ENCODE data around the gene SLC22A3. TPM values are rescaled to one million over a fixed set of nuclear protein-coding genes. Genes with fewer than 3 reads are reported as not detected.

SLC22A3 gene
- total and polyA plus RNA-seq, 2 of the 4 experiments (the other 2 are of a cell fraction): not detected

DNA sequence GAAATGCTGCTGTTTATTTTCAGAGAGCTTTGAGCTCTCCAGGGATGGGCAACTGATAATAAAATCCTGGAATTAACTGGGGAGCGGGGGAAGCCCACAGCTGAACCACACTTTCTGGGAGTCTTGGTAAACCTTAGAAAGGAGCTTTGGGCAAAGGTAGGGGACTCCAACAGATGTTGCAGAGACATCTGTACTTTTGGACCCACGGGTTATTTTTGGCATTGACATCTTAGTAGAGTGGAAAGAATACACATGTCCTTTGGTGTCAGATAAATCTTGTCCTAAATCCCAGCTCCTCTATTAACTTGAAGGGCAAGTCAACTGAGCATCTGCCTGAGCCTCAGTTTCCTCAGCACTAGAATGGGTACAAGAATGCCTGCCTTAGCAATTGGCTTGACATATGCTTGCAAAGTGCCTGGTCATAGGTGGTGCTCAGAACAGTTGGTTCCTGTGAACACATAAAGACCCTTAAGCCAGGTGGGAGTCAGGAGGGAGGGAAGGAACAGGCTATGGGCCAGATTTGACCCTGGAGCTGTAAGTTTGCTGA is 5.8 kb downstream of the SLC22A3 start:
- no peak overlapping the region for H2BK20ac ChIP-seq (ENCODE audit: low read depth, low read length)
- in situ Hi-C loops (cut with MboI; ENCODE audit: low sequenced_read_pairs): no loop called here
- DNase-seq (no peak), ATAC-seq (ENCODE audit: low read depth) (no peak)
- no peak overlapping the region for H3K23ac ChIP-seq (ENCODE audit: low read depth, low read length)
- no peaks in the 10 kb centered on the region for H3K79me1 ChIP-seq (ENCODE audit: low read depth in 1 of 2, low read length in 2 of 2)
- H2AK9ac ChIP-seq (replicated peaks; ENCODE audit: low read depth, low read length, poor library complexity): no peak overlapping the region
- dilution Hi-C loops (cut with HindIII; ENCODE audit: low sequenced_read_pairs, unreplicated experiment): no loop called here
- H3K36me3 ChIP-seq (ENCODE audit: control insufficient read depth, insufficient read depth, low read length): no peaks in the 10 kb centered on the region
- H3K27ac ChIP-seq (ENCODE audit: insufficient read depth, low read length): no peak overlapping the region
- POLR2A ChIA-PET (ENCODE audit: unreplicated experiment): no interaction called here
- no peak overlapping the region for H3K18ac ChIP-seq (ENCODE audit: low read depth, low read length)
- no peak overlapping the region for H2BK5ac ChIP-seq (ENCODE audit: low read depth, low read length, poor library complexity, severe bottlenecking)
- no peak overlapping the region for H2AK5ac ChIP-seq (ENCODE audit: low read depth, low read length)
- H3K9me1 ChIP-seq (ENCODE audit: insufficient read depth, low read length): no peaks in the 10 kb centered on the region
- H4K8ac ChIP-seq (ENCODE audit: low read depth in 2 of 2, low read length in 2 of 2): no peak overlapping the region
- no peak overlapping the region for H4K5ac ChIP-seq (ENCODE audit: low read depth, low read length)
- CTCF ChIA-PET: no interaction called here
- H4K20me1 ChIP-seq (ENCODE audit: insufficient read depth, low read length): no peaks in the 10 kb centered on the region
- no peak overlapping the region for H3K4me3 ChIP-seq (ENCODE audit: insufficient read depth, low read depth, low read length)
- intact Hi-C loops (cut with micrococcal nuclease): no loop called here
- no peak overlapping the region for H3K9ac ChIP-seq (ENCODE audit: low read depth, low read length)
- H3K56ac ChIP-seq (ENCODE audit: extremely low read depth, insufficient read depth, low read length): no peak overlapping the region
- H3K4me1 ChIP-seq (ENCODE audit: control insufficient read depth, insufficient read depth, low read length): no peaks in the 10 kb centered on the region
- TF ChIP-seq, protein P1, sequence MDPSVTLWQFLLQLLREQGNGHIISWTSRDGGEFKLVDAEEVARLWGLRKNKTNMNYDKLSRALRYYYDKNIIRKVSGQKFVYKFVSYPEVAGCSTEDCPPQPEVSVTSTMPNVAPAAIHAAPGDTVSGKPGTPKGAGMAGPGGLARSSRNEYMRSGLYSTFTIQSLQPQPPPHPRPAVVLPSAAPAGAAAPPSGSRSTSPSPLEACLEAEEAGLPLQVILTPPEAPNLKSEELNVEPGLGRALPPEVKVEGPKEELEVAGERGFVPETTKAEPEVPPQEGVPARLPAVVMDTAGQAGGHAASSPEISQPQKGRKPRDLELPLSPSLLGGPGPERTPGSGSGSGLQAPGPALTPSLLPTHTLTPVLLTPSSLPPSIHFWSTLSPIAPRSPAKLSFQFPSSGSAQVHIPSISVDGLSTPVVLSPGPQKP (IDR thresholded peaks at IDR 0.05; ENCODE audit: borderline replicate concordance, low read depth, low read length): no peak
- TF ChIP-seq SMC3 (IDR thresholded peaks at IDR 0.05; ENCODE audit: low read depth, low read length): no peak
- no CpG with 5 or more reads among the region's 2 CpGs for WGBS, 2 experiments (ENCODE audit: extremely low coverage in 2 of 2, insufficient read length in 1 of 2)
- H3K4me2 ChIP-seq (ENCODE audit: low read depth, low read length): no peak overlapping the region
- no peak overlapping the region for H4K91ac ChIP-seq (ENCODE audit: insufficient read depth, low read depth, low read length)
- H2BK120ac ChIP-seq (ENCODE audit: low read depth, low read length): no peak overlapping the region
- no peak overlapping the region for H3K4ac ChIP-seq (ENCODE audit: low read depth, low read length)
- peaks cover 8% of the 10 kb centered on the region for H3K27me3 ChIP-seq (ENCODE audit: control insufficient read depth, insufficient read depth, low read length)
- BruUV-seq (replicated peaks): no TSS peak
- H3K14ac ChIP-seq (replicated peaks; ENCODE audit: low read depth, low read length): no peak overlapping the region
- H2BK15ac ChIP-seq (ENCODE audit: low read depth, low read length): no peak overlapping the region
- peak overlapping the region; percentile 33 for H2AFZ ChIP-seq (replicated peaks; ENCODE audit: low read length, poor library complexity)
- peaks cover 2% of the 10 kb centered on the region; the same call in 1 of the 2 replicates for H3K9me3 ChIP-seq (ENCODE audit: control insufficient read depth, insufficient read depth, low read length)
